NCI-H345 treated with DMSO at 0.1 percent for 48 hours (cell line): Measurements from ENCODE around the gene MAGI1.
A peak's percentile ranks its signal among the peaks of the same experiment; 100 is the strongest.
"Not testable (repeated sequence)": the region's sequence is repeated elsewhere in the genome, so short reads cannot be mapped to it uniquely, and the experiment has no call there.

ENCODE experiments used
- DNase-seq: peaks from one replicate; lab custom pipeline; 2025; ENCODE audit not compliant: unreplicated experiment; lab: John Stamatoyannopoulos, UW

MAGI1 gene

DNA sequence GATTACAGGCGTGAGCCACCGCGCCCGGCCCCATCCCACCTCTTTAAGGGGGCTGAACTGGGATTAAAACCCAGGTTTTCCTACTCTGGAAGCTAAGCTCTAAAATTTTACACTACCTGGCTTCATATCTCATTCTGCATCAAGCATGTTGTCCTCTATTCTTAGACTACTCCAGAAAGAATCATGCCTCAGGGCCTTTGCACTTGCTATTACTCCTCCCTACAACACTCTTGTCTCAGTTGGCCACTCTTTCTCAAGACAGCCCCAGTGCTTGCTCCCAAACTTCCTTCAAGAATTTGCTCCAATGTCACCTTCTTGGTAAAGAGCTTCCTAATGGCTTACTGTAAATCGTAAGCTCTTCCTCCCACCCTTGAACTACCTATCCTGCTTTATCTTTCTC is 521.7 kb downstream of the MAGI1 start:
- DNase-seq, result no peak

DNA sequence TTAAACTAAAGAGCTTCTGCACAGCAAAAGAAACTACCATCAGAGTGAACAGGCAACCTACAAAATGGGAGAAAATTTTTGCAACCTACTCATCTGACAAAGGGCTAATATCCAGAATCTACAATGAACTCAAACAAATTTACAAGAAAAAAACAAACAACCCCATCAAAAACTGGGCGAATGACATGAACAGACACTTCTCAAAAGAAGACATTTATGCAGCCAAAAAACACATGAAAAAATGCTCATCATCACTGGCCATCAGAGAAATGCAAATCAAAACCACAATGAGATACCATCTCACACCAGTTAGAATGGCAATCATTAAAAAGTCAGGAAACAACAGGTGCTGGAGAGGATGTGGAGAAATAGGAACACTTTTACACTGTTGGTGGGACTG is 524.4 kb downstream of the MAGI1 start:
- DNase-seq, result not testable (repeated sequence)

DNA sequence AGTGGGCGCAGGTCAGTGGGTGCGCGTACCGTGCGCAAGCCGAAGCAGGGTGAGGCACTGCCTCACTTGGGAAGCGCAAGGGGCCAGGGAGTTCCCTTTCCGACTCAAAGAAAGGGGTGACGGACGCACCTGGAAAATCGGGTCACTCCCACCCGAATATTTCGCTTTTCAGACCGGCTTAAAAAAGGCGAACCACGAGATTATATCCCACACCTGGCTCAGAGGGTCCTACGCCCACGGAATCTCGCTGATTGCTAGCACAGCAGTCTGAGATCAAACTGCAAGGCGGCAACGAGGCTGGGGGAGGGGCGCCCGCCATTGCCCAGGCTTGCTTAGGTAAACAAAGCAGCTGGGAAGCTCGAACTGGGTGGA is 529.3 kb downstream of the MAGI1 start:
- DNase-seq, result not testable (repeated sequence)

DNA sequence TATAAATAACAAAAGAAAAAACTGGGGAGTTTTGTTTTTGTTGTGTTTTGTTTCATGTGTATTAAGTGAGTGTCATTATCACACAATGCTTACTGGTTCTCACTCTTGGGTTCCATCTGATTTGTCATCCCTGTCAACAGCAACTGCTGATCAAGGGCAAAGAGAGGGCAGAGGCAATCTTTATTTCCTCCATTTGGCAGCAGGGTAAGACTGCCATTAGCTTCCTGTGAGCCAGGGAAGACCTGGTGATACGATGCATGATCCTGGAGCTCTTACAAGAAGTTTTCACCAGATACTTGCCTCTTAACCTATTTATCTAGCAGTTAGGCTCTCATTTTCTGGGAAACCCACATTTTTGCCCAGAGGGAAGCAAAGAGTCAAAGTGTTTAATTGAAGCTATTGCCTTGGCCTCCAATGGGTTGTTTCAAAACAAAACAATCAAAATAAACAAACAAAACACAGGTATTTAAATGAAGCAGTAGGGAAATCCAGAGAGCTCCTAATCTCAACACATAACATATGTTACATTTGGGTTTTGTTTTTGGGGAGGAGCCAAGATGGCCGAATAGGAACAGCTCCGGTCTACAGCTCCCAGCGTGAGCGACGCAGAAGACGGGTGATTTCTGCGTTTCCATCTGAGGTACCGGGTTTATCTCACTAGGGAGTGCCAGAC is 529.8 kb downstream of the MAGI1 start:
- no peak for DNase-seq

DNA sequence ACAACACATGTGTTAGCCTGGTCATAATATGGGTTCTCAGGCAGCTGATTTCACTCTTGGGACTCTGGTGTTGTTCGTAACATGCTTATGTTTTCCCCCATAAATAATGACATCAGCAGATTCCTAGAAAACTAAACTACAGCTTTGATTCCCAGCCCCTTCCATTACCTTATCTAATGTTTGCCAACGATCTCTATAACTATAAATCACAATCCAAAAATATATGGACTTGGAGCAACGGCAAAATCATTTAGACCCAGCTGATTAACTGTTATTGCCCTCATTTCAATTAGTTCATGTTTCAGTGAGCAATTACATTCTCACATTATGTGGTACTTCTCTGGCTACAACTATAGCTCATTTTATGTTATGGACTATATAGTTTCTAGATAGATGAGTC is 531.3 kb downstream of the MAGI1 start:
- no peak for DNase-seq

DNA sequence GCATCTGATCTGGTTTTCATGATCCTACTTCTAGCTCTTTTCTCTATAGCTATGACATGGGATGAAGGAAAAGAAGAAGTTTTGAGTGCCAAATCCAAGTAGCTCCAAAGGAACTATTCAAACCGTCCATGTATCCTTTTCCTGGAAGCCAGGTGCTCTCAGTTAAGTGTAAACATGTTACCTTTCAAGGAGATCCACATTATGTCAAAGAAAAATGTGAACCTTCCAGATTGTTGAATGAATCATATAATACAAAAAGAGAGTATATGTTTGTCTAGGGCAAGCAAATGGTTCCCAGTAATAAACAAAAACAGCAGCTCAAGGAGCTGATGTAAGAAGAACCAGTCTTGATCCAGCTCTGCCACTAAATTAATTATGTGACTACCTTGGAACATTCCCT is 534.9 kb downstream of the MAGI1 start:
- DNase-seq, result no peak

DNA sequence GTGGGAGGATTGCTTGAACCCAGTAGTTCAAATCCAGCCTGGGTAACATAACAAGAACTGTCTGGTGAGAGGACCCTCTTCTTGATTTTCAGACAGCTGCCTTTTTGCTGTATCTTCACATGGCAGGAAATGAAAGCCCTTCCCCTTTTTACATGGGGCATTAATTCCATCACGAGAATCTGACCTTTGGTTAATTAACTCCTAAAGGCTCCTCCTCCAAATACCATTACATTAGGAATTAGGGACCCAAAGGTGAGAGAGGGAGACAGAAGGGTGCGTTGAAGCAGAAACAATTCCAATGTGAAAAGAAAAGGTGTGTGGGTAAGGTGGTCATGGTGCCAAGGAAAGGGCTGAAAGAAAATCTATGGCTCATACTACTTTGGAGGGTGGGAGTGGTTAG is 536.2 kb downstream of the MAGI1 start:
- DNase-seq, result no peak

DNA sequence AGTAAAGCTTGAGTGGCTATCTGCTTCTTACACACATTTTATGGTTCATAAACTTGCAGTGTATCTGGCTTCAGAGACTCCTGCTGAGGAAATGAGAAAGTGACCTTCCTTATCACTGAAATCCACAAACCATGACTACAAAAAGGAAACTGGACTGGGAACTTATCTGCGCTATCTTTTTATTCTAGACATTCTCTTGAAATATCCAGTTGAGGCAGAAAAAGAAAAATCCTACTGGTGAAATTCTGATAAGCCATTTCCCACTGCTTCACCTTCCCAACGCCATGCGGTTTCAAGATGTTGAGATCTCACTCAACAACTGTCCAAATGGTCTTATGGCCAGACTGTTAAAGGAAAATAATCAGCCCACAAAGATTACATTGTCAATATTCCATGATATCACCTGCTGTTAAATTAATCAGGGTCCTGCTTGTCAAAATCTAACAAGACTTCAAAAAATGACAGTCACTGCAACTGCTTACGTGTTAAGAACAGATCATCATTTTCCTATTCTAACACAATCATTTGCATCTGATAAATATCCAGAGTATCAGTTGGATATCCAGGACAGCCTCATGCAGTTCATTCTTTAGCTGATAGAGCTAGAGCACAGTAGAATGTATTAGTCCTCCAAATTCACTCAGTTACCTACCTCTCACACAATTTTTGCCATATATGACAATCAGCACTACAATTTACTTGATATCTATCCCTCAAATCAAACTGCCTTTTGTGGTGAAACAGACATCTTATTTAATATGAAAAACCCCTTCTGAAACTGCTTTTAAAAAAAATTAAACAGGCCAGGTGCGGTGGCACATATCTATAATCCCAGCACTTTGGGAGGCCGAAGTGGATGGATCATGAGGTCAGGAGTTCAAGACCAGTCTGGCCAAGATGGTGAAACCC is 538.1 kb downstream of the MAGI1 start:
- no peak for DNase-seq

DNA sequence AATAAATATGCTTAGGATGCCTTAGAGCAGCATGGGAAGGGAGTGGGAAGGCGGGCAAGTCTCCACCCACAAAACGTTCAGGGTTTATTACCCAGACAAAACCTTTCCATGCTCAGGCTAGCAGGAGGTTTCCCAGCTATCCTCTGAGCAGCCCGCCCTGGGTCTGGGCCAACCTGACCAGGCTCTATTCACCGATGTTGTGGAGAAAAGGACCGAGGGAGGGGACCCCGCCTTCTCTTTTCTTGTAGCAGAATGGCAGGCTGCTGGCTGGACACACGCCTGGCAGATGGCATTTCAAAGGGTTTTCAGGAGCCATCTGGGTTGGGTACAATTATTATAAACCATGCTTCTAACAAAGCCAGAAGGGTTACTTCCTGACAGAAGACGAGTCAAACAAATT is 540.9 kb downstream of the MAGI1 start:
- peak; percentile 1 for DNase-seq

DNA sequence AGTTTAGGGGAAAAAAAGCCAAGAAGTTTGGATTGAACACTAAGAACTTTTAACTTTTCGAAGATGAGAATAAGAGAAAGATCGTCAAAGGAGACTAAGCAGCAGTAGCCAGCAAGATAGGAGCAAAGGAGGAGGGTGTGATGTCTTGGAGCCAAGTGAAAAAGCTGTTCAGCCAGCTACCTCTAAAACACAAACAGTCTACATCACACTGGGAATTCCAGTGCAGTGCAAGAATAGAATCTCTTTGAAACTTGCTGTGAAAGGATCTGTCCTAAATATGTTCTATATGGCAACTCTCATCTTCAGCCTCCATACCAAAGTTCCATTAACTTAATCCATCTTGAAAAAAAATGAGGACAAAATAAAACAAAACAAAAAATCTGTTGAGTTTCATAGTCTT is 541.5 kb downstream of the MAGI1 start:
- no peak for DNase-seq

DNA sequence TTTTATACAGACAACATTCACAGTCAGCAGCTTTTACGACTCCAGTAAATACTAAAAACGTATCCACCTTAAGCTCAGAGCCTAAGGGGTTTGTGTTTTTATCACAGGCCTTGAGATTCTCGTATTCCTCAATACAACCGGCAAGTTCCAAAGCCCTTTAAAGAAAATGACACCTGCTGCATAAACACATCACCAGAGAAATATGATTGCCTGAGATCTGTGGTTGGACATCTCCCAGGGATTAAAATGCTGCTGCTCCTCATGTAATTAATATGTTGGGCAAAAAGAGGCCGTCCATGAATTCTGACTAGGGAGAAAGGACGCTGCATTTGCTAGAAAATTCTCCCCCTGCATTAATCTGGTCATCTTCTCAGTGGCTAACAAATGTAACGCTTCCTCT is 544.8 kb downstream of the MAGI1 start:
- DNase-seq, result no peak

DNA sequence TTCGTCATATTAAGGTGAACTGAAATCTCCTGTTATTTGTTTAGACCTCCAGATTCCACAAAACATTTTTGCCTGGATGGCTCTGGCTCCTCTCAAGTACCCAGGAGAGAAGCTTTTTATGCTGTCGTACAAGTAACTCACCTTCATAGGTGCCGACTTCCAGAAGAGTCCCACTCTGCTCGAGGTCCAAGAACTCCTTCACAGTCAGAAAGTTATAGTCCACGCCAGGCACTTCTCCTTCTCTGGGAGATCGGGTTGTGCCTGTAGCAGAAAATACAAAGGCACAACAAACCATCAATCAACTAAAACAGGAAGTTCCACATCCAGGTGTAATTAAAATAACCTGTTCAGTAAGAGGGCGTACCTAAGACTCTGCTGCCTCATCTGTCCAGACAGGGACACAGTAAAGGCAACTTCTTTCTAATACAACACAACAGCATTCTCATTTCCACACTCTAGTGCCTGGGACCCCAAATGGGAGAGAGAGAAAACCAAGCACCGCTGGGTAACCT is 545.3 kb downstream of the MAGI1 start:
- DNase-seq, result no peak

DNA sequence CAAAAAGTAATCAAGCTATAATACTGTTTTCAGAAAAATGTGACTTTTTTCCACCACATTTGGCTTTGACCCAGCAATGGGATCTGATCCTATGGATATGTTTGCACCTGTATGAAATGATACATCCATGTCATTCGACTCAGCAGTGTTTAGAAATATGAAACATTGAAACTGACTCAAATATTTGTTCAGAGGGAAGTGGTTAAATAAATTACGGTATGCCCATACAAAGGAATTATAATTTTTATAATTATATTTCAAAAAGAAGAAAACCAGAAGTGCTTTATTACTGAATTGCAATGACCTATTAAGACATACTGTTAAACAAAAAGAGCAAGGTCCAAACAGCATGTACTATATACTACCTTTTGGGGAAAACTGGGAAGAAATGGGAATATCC is 546.5 kb downstream of the MAGI1 start:
- DNase-seq, result no peak

DNA sequence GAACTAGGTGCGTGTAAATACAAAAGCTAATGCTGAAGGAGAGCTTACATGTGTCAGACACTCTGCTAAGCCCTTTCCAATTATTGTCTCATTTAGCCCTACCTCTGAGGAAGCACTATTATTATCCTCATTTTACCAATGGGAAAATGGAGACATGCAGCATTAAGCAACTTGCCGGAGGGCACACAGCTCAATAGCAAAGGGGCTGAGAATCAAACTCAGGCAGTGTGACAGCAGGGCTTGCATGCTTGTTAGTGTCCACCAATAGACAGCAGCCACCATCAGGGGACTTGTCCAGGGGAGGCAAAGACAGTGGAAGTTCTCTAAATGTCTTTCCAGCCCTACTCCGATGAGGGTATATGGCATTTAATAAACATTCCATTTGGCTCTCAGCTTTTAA is 548.6 kb downstream of the MAGI1 start:
- DNase-seq, result no peak

DNA sequence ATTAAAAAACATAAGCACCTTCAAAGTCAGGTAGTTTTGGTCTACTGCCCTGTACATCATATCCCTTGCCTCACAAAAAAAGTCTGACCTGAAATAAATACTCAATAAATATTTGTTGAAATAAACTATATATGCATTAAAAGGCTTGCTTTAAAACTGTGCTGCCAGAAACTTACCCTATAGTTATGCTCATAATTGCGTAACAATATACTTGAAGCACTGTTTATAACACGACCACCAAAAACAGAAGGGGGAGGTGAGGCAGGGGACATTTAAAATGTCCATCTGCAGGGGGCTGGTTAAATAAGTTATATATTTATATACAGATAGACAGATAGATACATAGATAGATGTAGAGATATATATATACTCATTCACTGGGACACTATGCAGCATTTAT is 549.5 kb downstream of the MAGI1 start:
- no peak for DNase-seq

DNA sequence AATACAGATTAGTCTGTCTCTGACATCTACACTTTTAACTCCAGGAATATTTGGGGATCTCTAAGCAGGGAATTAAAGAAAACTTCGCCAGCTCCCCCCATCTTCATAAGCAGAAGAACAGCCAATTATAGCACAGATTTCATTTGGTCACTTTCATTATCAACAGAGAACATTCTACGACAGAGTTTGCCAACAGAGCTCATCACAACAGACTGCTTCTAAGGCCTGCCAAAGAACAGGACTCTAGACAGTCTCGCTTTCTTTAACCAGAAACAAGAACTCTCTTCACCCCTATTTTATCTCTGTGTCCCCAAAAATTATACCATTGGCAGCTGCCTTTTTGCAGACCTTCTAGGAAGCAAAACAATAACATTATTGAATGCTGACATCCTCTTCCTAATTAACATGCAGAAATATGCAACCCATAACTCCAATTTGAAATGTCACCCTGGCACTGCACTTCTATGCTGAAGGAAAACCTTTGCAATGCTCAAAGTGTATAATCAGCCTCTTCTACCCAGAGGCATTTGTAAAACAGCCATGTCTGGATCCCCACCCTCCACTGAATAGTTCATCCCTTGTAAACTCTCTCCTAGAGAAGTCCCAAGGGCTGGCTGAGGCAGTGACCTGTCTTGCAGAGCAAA is 552.8 kb downstream of the MAGI1 start:
- no peak for DNase-seq

DNA sequence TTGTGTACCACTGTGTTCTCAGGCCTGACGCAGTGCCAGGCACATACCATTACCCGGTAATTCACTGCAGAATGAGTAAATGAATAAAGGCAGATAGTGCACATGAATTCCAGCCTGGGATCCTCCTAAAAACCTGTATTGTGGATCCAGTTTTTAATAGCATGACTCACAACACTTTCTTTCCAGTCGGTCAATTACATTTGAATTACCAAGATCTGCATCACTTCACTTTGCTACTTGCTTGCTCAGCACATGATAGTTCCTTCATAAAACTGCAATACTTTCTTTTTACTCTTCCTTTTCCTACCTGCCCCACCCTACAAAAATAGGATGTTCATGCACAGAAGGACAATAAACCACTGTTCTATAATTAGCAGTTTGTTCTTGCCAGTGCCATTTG is 553.8 kb downstream of the MAGI1 start:
- DNase-seq, result no peak

DNA sequence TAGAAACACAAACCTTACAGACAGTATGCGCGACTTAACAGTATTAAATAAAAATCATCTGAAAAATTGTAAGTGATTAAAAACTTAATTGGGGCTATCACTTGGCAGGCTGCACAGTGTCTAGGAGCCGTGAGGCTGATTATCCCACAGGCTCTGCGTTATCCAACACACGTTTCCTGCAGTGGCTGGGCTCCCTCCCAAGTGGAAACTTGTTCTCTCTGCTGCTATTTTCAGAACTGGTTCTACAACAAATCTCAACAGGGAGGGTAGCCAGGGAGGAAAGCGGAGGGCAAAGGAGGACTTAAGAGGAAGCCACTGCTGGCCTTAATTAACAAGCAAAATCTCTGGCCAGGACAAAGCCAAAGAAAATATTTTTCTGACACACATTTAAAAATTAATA is 555.2 kb downstream of the MAGI1 start:
- no peak for DNase-seq

DNA sequence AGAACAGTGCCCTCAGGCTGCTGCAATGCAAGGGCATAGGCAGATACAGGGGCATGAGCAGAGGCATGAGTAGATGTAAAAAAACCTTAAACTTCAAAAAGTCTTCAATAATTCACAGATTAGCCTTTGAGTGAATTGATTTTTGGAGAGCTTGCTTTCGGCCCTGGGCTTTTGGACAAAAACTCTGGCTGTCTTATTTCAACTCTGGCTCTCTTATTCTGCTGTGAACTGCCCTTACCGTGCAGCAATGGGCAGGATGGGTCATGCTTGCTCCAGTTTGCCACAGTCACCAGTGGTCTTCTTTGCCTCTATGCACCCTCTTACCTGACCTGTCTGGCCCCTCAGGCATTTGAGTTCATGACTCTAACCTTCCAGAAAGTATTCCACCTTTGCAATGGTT is 555.7 kb downstream of the MAGI1 start:
- no peak for DNase-seq

DNA sequence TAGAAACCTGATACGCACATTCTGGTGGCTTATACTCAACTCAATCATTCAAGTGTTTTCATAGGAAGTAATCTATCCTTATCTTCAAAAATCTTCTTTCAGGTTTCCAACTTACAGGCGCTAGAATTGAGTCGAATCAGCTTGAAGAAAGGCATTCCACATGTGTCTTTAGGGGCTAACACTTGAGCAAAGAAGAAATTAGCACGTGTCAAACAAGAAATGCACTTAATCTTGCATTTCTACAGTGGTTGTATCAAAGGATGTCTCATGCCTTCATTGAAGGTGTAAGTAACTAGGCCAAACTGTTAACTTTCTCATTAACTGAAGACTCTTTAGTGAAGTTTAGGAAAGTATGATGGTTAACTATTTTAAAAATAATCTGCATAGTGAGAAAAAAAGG is 557.6 kb downstream of the MAGI1 start:
- no peak for DNase-seq

DNA sequence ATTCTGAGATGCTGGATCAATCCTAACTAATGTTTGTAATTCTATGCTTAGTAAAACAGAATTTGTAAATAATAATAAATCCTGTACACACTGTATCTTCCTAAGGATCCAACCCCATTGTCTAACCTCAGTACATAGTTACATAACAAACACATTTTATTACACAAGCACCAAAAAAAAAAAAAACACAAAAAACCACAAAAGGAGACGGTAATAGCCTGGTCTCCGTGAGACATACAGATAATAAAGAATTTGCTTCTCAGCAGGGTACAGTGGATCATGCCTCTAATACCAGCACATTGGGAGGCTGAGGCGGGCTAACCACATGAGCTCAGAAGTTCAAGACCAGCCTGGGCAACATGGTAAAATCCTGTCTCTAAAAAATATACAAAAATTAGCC is 558.7 kb downstream of the MAGI1 start:
- no peak for DNase-seq
